HEK293T (cell line): ENCODE measurements around the gene NT5C1B.
"Not testable (repeated sequence)": the region's sequence is repeated elsewhere in the genome, so short reads cannot be mapped to it uniquely, and the experiment has no call there.

Experiments
- CTCF ChIA-PET: fragments of 350-600 bp; formaldehyde crosslinking; extraction: SDS; loops from one replicate; lab custom pipeline; 2021; ENCODE audit warnings: antibody characterized with exemption, inconsistent platforms; lab: Yijun Ruan, JAX
- POLR2A ChIA-PET: fragments of 350-600 bp; formaldehyde crosslinking; extraction: SDS; loops from one replicate; lab custom pipeline; 2020; ENCODE audit warnings: antibody characterized with exemption, inconsistent platforms; lab: Yijun Ruan, JAX
- DNase-seq: peaks from one replicate; pipeline ENCODE4 v3.0.0; 2012; ENCODE audit warnings: mixed read lengths; ENCODE audit errors: extremely low spot score
- ARNT ChIP-seq: fragments of 450-650 bp; IDR thresholded peaks from 2 replicates; pipeline ENCODE4 v1.6.1; 2017; ENCODE audit warnings: mild to moderate bottlenecking
- BHLHE40 ChIP-seq: fragments of 450-650 bp; IDR thresholded peaks from 2 replicates; pipeline ENCODE4 v1.6.1; 2016; ENCODE audit warnings: mild to moderate bottlenecking, moderate library complexity, borderline replicate concordance
- CTBP1 ChIP-seq: fragments of 450-650 bp; IDR thresholded peaks from 2 replicates; pipeline ENCODE4 v1.6.1; 2016; ENCODE audit warnings: borderline replicate concordance
- ELF4 ChIP-seq: fragments of 450-650 bp; IDR thresholded peaks from 2 replicates; pipeline ENCODE4 v1.6.1; 2017; ENCODE audit warnings: antibody characterized with exemption
- FOXA1 ChIP-seq: fragments of 450-650 bp; IDR thresholded peaks from 2 replicates; pipeline ENCODE4 v1.6.1; 2016; ENCODE audit warnings: mild to moderate bottlenecking
- FOXK2 ChIP-seq: fragments of 450-650 bp; IDR thresholded peaks from 2 replicates; pipeline ENCODE4 v1.6.1; 2016; ENCODE audit warnings: mild to moderate bottlenecking
- FOXM1 ChIP-seq: fragments of 450-650 bp; IDR thresholded peaks from 2 replicates; pipeline ENCODE4 v1.6.1; 2017; ENCODE audit warnings: mild to moderate bottlenecking, borderline replicate concordance
- HDGF ChIP-seq: fragments of 450-650 bp; IDR thresholded peaks from 2 replicates; pipeline ENCODE4 v1.6.1; 2017; ENCODE audit warnings: antibody characterized with exemption, borderline replicate concordance
- L3MBTL2 ChIP-seq: fragments of 450-650 bp; conservative IDR thresholded peaks from 2 replicates; pipeline ENCODE4 v1.6.1; 2016; ENCODE audit warnings: mild to moderate bottlenecking
- LEF1 ChIP-seq: fragments of 450-650 bp; IDR thresholded peaks from 2 replicates; pipeline ENCODE4 v1.6.1; 2017; ENCODE audit warnings: mild to moderate bottlenecking, borderline replicate concordance
- NFRKB ChIP-seq: fragments of 450-650 bp; IDR thresholded peaks from 2 replicates; pipeline ENCODE4 v1.6.1; 2016; ENCODE audit warnings: mild to moderate bottlenecking, moderate library complexity
- SP1 ChIP-seq: fragments of 450-650 bp; IDR thresholded peaks from 2 replicates; pipeline ENCODE4 v1.6.1; 2017
- SUZ12 ChIP-seq: fragments of 450-650 bp; IDR thresholded peaks from 2 replicates; pipeline ENCODE4 v1.6.1; 2016; ENCODE audit warnings: mild to moderate bottlenecking
- TARDBP ChIP-seq: fragments of 450-650 bp; IDR thresholded peaks from 2 replicates; pipeline ENCODE4 v1.6.1; 2016
- ZNF384 ChIP-seq: fragments of 450-650 bp; IDR thresholded peaks from 2 replicates; pipeline ENCODE4 v1.6.1; 2016
- TF ChIP-seq, protein P1 (sequence below): fragments of 450-650 bp; IDR thresholded peaks from 2 replicates; pipeline ENCODE4 v1.6.1; 2016

The NT5C1B gene

DNA sequence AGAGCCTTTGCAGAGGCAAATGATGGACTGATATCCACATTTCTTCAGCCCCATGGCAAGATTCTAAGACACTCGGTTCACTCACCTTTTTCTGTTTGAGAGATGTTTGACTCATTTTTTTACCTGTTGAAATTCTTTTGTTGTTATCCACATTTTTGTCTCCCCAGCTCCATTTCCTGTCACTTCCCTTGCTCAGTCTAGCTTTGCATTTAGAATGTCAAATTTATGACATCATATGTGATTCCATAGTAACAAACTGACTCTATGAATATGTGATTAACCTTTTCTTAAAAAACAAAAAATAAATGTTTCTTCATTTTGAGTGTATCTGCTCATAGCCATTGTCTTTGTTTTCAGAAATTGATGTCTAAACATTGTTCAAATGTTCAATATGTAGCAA lies at the start of gene NT5C1B:
Gene NT5C1B (minus strand): TSS at position 216 of the 400 bp plus-strand sequence. CDS start 101 bp downstream, at position 115.
- ChIA-PET POLR2A (no interaction called here), CTCF (no interaction called here)
- no peak for DNase-seq
- TF ChIP-seq SP1 (no peak), HDGF (no peak), L3MBTL2 (no peak), FOXA1 (no peak), BHLHE40 (no peak), ARNT (no peak), ZNF384 (no peak), CTBP1 (no peak), SUZ12 (no peak), FOXK2 (no peak), FOXM1 (no peak), LEF1 (no peak), ELF4 (no peak), NFRKB (no peak)
- TF ChIP-seq, protein P1, sequence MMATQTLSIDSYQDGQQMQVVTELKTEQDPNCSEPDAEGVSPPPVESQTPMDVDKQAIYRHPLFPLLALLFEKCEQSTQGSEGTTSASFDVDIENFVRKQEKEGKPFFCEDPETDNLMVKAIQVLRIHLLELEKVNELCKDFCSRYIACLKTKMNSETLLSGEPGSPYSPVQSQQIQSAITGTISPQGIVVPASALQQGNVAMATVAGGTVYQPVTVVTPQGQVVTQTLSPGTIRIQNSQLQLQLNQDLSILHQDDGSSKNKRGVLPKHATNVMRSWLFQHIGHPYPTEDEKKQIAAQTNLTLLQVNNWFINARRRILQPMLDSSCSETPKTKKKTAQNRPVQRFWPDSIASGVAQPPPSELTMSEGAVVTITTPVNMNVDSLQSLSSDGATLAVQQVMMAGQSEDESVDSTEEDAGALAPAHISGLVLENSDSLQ: no peak

DNA sequence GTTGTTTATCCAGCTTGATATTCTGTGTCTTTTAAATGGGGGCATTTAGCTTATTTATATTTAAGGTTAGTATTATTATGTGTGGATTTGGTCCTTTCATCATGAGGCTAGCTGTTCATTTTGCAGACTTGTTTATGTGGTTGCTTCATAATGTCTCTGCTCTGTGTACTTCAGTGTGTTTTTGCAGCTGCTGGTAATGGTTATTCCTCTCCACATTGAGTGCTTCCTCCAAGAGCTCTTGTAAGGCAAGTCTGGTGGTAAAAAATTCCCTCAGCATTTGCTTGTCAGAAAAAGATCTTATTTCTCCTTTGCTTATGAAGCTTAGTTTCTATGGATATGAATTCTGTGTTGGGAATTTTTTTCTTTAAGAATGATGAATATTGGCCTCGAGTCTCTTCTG lies 47.8 kb upstream of the NT5C1B start:
- TF ChIP-seq, protein P1: no peak
- TF ChIP-seq FOXA1 (no peak), L3MBTL2 (no peak), ELF4 (no peak), FOXM1 (no peak), HDGF (no peak), TARDBP (no peak), NFRKB (no peak), ZNF384 (no peak), FOXK2 (no peak), LEF1 (no peak), SP1 (no peak), BHLHE40 (no peak), SUZ12 (no peak), ARNT (no peak), CTBP1 (no peak)
- no peak for DNase-seq
- POLR2A ChIA-PET: no interaction called here
- CTCF ChIA-PET: no interaction called here

DNA sequence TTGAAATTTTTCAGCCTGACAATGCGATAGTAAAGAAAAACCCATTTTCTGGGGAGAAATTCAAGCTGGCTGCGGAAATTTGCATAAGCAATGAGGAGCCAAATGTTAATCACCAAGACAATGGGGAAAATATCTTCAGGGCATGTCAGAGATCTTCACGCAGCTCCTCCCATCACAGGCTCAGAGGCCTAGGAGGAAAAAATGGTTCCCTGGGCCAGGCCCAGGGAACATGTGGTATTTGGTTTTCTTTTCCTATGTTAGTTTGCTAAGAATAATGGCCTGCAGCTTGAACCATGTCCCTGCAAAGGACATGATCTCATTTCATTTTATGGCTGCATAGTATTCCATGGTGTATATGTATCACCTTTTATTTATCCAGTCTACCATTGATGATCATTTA lies 43.3 kb upstream of the NT5C1B start:
- CTCF ChIA-PET, POLR2A ChIA-PET, DNase-seq: not testable (repeated sequence)

DNA sequence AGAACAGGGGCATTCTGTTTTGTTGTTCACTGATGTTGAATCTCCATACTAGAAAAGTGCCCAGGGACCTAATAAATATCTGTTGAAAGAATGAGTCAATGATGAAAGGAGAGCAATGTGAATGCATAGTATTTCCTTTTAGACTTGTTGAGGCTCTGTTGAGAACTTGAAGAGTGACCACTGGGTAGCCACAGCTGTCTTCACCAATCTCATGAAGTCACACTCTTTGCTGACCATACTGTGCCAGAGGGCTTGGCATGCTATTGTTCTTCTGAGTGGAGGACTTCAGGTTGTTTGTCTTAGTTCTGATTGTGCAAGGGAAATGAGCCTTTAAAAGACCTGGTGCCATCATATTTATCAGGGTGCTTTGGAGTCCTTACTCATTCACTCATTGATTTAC lies 41.6 kb upstream of the NT5C1B start:
- CTCF ChIA-PET: no interaction called here
- POLR2A ChIA-PET: no interaction called here
- TF ChIP-seq FOXM1: no peak
- TF ChIP-seq SUZ12: no peak
- TF ChIP-seq L3MBTL2: no peak
- no peak for TF ChIP-seq ELF4
- no peak for TF ChIP-seq ZNF384
- TF ChIP-seq, protein P1: no peak
- TF ChIP-seq CTBP1: no peak
- no peak for TF ChIP-seq LEF1
- no peak for TF ChIP-seq FOXK2
- DNase-seq: no peak

DNA sequence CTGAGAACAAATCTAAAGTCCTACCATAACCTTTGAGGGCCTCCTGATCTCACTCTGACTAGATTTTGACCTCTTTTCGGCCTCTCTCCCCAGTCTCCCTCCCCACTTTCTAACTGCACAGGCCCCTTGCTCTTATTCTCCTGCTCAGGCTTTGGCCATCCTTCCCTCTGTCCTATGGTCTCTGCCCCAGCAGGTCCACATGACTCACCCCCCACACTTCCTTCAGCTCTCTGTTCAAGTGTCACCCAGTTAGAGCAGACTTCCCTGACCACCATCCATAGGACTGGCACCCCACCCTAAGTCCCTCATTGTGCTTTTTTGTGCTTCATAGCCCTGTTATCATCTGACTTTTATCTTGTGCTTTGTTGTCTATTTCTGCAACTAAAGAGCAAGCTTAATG lies 41.2 kb upstream of the NT5C1B start:
- no peak for TF ChIP-seq FOXK2
- TF ChIP-seq, protein P1: no peak
- no peak for TF ChIP-seq L3MBTL2
- no peak for TF ChIP-seq LEF1
- TF ChIP-seq ELF4: no peak
- TF ChIP-seq ARNT: no peak
- no peak for TF ChIP-seq SP1
- TF ChIP-seq HDGF: no peak
- TF ChIP-seq BHLHE40: no peak
- no peak for TF ChIP-seq NFRKB
- no peak for DNase-seq
- POLR2A ChIA-PET: no interaction called here
- CTCF ChIA-PET: no interaction called here

DNA sequence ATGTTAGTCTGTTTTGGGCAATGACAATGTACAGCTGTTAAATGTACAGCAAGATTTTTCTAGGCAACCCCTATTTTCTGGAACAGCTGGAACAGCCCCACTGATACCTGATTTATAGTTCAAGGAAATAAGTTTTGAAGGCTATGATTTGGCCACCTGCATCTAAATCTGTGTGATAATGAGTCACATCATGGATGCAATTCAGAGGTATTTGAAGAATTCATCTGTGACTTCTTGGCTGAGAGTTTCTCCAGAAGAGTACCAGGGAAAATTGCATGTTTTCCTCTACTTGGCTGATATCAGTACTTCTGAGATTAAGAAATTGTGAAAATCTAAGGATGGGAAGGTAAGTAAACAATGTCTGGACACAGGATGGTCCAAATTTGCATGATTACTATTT lies 40.7 kb upstream of the NT5C1B start:
- TF ChIP-seq, protein P1: no peak
- TF ChIP-seq CTBP1: no peak
- TF ChIP-seq SUZ12: no peak
- no peak for TF ChIP-seq NFRKB
- no peak for TF ChIP-seq BHLHE40
- no peak for TF ChIP-seq ELF4
- no peak for TF ChIP-seq TARDBP
- TF ChIP-seq FOXK2: no peak
- TF ChIP-seq SP1: no peak
- TF ChIP-seq FOXM1: no peak
- no peak for TF ChIP-seq ARNT
- no peak for TF ChIP-seq L3MBTL2
- no peak for TF ChIP-seq ZNF384
- TF ChIP-seq LEF1: no peak
- ChIA-PET CTCF (no interaction called here), POLR2A (no interaction called here)
- no peak for DNase-seq
